Glutamatergic neuron (in vitro differentiated cells): ENCODE results near the gene STRA6. TPM values are rescaled to one million over a fixed set of nuclear protein-coding genes. Genes with fewer than 3 reads are reported as not detected.
"Not testable (repeated sequence)": the region's sequence is repeated elsewhere in the genome, so short reads cannot be mapped to it uniquely, and the experiment has no call there.

Source experiments
- DNase-seq: peaks from one replicate; pipeline ENCODE4 v3.0.0; 2022
- H3K27ac Mint-ChIP-seq: one replicate; pipeline ENCODE4 v1.8.0; 2020; ENCODE audit warnings: mild to moderate bottlenecking, mixed read lengths, inconsistent platforms; ENCODE audit not compliant: unreplicated experiment
- H3K27me3 Mint-ChIP-seq: one replicate; pipeline ENCODE4 v1.8.0; 2020; ENCODE audit warnings: mild to moderate bottlenecking, moderate library complexity, mixed read lengths, inconsistent platforms; ENCODE audit not compliant: unreplicated experiment
- H3K36me3 Mint-ChIP-seq: one replicate; pipeline ENCODE4 v1.8.0; 2020; ENCODE audit warnings: mild to moderate bottlenecking, mixed read lengths, inconsistent platforms; ENCODE audit not compliant: unreplicated experiment
- H3K4me1 Mint-ChIP-seq: one replicate; pipeline ENCODE4 v1.8.0; 2020; ENCODE audit warnings: mild to moderate bottlenecking, low read depth, mixed read lengths, inconsistent platforms; ENCODE audit not compliant: unreplicated experiment
- H3K4me3 Mint-ChIP-seq: one replicate; pipeline ENCODE4 v1.8.0; 2020; ENCODE audit warnings: mild to moderate bottlenecking, mixed read lengths, inconsistent platforms; ENCODE audit not compliant: unreplicated experiment
- H3K9me3 Mint-ChIP-seq: one replicate; pipeline ENCODE4 v1.8.0; 2020; ENCODE audit warnings: mild to moderate bottlenecking, moderate library complexity, mixed read lengths, inconsistent platforms; ENCODE audit not compliant: unreplicated experiment
- CTCF ChIP-seq: fragments of 200-600 bp; sonication (generic); IDR thresholded peaks from one replicate; pipeline ENCODE4 v1.5.0; 2021; ENCODE audit not compliant: partially characterized antibody, unreplicated experiment
- total RNA-seq: library from RNA; stranded (reverse); fragmentation: NEBNext Ultra II Directional; extraction: Animal tissue kit (Norgen Biotek cat#: 25700); gene quantifications from one replicate; pipeline ENCODE4 v1.2.1, GENCODE V29; 2021; ENCODE audit not compliant: unreplicated experiment

The STRA6 gene
- total RNA-seq, 1 donor from 2014 or later, result 8.4 TPM

DNA sequence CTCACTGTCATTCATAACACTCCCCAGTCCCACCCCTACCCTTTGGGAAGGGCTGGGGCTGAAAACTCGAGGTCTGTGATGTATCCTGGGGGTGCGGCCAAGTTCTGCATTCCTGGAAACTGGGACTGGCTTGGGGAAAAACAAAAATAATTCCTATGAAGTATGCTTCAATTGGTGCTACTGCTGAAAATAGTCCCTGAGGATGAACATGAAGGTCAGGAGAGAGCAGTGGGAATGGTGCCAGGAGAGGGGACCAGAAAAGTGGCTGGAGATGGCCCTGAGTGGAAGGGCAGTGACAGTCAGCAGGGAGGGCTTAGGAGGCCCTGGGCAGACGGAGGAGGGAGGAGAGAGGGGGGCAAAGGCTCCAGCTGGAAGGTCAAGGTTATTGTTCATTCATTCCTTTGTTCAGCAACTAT is 33.9 kb downstream of the STRA6 start:
- no peak for DNase-seq
- H3K4me1 Mint-ChIP-seq, result peaks cover 43% of the 10 kb centered on the region
- H3K4me3 Mint-ChIP-seq, result peak overlapping the region; percentile 34
- peaks cover 13% of the 10 kb centered on the region for H3K9me3 Mint-ChIP-seq
- no peak for TF ChIP-seq CTCF
- H3K27ac Mint-ChIP-seq, result peak overlapping the region; percentile 77
- H3K36me3 Mint-ChIP-seq, result no peaks in the 10 kb centered on the region
- peaks cover 13% of the 10 kb centered on the region for H3K27me3 Mint-ChIP-seq

- peak overlapping the region; percentile 34 for H3K4me3 Mint-ChIP-seq
- H3K36me3 Mint-ChIP-seq, result no peaks in the 10 kb centered on the region
- H3K4me1 Mint-ChIP-seq, result peaks cover 37% of the 10 kb centered on the region
- H3K9me3 Mint-ChIP-seq, result peaks cover 13% of the 10 kb centered on the region
- H3K27me3 Mint-ChIP-seq, result peaks cover 10% of the 10 kb centered on the region
- H3K27ac Mint-ChIP-seq, result peak overlapping the region; percentile 77
- peak; percentile 54 for DNase-seq
- TF ChIP-seq CTCF, result no peak
Observed at GRCh38 chr15:74167891-74168331, 34.7 kb downstream of the STRA6 start.

DNA sequence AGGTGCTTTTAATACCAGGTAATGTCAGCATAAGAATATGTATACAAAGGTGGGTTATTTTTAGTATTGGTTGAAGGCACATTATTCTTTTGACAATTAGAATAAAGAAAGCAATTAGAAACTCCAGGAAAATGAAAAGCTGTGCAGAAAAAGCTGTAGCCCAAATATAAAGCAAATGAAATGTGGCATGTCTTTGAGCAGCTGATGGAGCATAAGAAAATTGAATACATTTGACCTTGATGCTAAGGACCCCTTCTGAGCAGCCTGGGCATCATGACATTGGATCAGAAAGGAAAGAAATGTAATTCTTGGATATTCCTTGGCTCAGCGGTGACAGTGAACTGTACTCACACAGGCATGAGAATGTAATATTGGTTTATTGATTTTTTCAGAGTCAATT is 37.1 kb downstream of the STRA6 start:
- Mint-ChIP-seq H3K36me3 (no peaks in the 10 kb centered on the region), H3K9me3 (peaks cover 13% of the 10 kb centered on the region), H3K4me1 (peaks cover 35% of the 10 kb centered on the region), H3K27me3 (peaks cover 4% of the 10 kb centered on the region), H3K4me3 (no peak overlapping the region), H3K27ac (no peak overlapping the region)
- no peak for TF ChIP-seq CTCF
- no peak for DNase-seq

GRCh38 chr15:74162195-74162536 is 40.4 kb downstream of the STRA6 start:
- H3K27ac Mint-ChIP-seq, H3K27me3 Mint-ChIP-seq, DNase-seq, H3K9me3 Mint-ChIP-seq, H3K4me3 Mint-ChIP-seq, H3K36me3 Mint-ChIP-seq: not testable (repeated sequence)
- H3K4me1 Mint-ChIP-seq, result peaks cover 23% of the 10 kb centered on the region

DNA sequence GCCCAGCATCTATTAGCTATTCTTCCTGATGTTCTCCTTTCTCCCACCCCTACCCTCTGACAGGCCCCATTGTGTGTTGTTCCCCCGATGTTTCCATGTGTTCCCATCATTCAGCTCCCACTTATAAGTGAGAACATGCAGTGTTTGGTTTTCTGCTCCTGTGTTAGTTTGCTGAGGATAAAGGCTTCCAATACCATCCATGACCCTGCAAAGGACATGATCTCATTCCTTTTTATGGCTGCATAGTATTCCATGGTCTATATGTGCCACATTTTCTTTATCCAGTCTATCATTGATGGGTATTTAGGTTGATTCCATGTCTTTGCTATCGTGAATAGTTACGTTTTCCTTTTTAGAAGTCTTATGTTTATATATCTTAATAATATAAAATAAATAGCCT is 42.2 kb downstream of the STRA6 start:
- peaks cover 32% of the 10 kb centered on the region for H3K4me1 Mint-ChIP-seq
- not testable (repeated sequence) for H3K27me3 Mint-ChIP-seq, DNase-seq, H3K4me3 Mint-ChIP-seq, H3K9me3 Mint-ChIP-seq, H3K36me3 Mint-ChIP-seq, H3K27ac Mint-ChIP-seq

DNA sequence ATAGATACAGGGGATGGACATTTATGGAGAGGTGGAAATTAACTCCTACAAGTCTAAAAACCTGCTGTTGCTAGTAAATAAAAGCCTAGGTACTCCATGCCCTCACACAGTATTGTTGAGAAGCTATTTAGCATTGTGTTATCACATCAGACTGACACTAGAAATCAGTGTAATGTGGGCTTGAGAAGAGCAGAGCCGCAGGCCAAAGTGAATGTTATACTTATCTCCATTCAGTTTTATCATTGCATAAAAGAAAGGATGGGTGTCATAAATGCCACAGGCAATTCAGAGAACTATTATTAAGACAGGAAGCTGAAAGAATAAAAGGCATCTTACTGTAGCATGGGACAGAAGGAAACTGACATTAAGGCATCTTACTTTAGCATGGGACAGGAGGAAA is 42.8 kb downstream of the STRA6 start:
- no peaks in the 10 kb centered on the region for H3K27me3 Mint-ChIP-seq
- no peak for TF ChIP-seq CTCF
- H3K9me3 Mint-ChIP-seq, result peaks cover 1% of the 10 kb centered on the region
- no peak overlapping the region for H3K27ac Mint-ChIP-seq
- H3K36me3 Mint-ChIP-seq, result no peaks in the 10 kb centered on the region
- H3K4me3 Mint-ChIP-seq, result no peak overlapping the region
- H3K4me1 Mint-ChIP-seq, result peaks cover 28% of the 10 kb centered on the region
- DNase-seq, result no peak
